HepG2 (cell line): ENCODE data around the gene PDZD4. TPM values are rescaled to one million over a fixed set of nuclear protein-coding genes. Genes with fewer than 3 reads are reported as not detected.

ENCODE experiments used
- ATAC-seq: fragments of 200-7000 bp; cut with Tn5 transposase; 3 replicates; pipeline ENCODE4 v1.9.1; 2020; ENCODE audit warnings: mild to moderate bottlenecking, moderate library complexity
- BruUV-seq: library from RNA; stranded (reverse); fragments of 400-500 nt; replicated peaks from 2 replicates; lab custom pipeline; 2021; lab: Mats Ljungman, UMichigan
- CTCF ChIA-PET: fragments of 300-600 bp; formaldehyde crosslinking; extraction: SDS; loops from one replicate; lab custom pipeline; 2021; ENCODE audit warnings: low total read pairs, inconsistent platforms, low intra/inter-chr PET ratio; lab: Yijun Ruan, JAX
- POLR2A ChIA-PET: fragments of 350-600 bp; sonication (Branson Sonifier 250); formaldehyde crosslinking; loops from one replicate; lab custom pipeline; 2020; ENCODE audit warnings: antibody characterized with exemption, inconsistent platforms; lab: Yijun Ruan, JAX
- DNase-seq: peaks from one replicate; pipeline ENCODE4 v3.0.0-alpha.2; 2015; ENCODE audit warnings: low spot score
- FAIRE-seq: peaks from 3 replicates; lab custom pipeline; 2011; peaks lifted over from hg19 to GRCh38; lab: Jason Lieb, UNC
- H2AFZ ChIP-seq: one replicate; pipeline ENCODE4 v1.6.1; 2011; ENCODE audit warnings: low read length, inconsistent platforms
- H3K27ac ChIP-seq: fragments of 300-600 bp; 3 replicates; pipeline ENCODE4 v1.8.0; 2011; ENCODE audit warnings: mixed run types, mild to moderate bottlenecking, mixed read lengths, low read length, inconsistent platforms; ENCODE audit not compliant: insufficient read depth; ENCODE audit errors: extremely low read length
- H3K27me3 ChIP-seq, 2 experiments: fragments of 200-600 bp in 1 of 2; 2 replicates in 1 of 2; 3 replicates in 1 of 2; pipeline versions ENCODE4 v1.6.0 to v1.8.0; 2011; ENCODE audit warnings: low read length in 2 of 2, mild to moderate bottlenecking in 2 of 2, moderate library complexity in 2 of 2, inconsistent platforms in 1 of 2; ENCODE audit not compliant: insufficient read depth in 2 of 2, control insufficient read depth in 1 of 2
- H3K36me3 ChIP-seq, 2 experiments: fragments of 200-600 bp in 1 of 2; replicated peaks in 1 of 2; 2 replicates in 1 of 2; 3 replicates in 1 of 2; pipeline versions ENCODE4 v1.5.1 to v1.8.0; 2011; ENCODE audit warnings: low read length in 2 of 2, inconsistent platforms in 1 of 2; ENCODE audit not compliant: insufficient read depth in 2 of 2, control insufficient read depth in 1 of 2
- H3K4me1 ChIP-seq: 2 replicates; pipeline ENCODE4 v1.5.1; 2012; ENCODE audit warnings: low read length, inconsistent platforms; ENCODE audit not compliant: insufficient read depth
- H3K4me2 ChIP-seq: 2 replicates; pipeline ENCODE4 v1.6.0; 2011; ENCODE audit warnings: low read depth, low read length, inconsistent platforms
- H3K4me3 ChIP-seq, 3 experiments: fragments of 200-600 bp in 1 of 3; sonication (generic), shearing (Covaris generic) in 1 of 3; replicated peaks in 1 of 3; 2 replicates each; pipeline ENCODE4 v1.5.1; 2011 to 2016; ENCODE audit warnings: low read length in 3 of 3, inconsistent platforms in 2 of 3, low read depth in 2 of 3, mild to moderate bottlenecking in 2 of 3, control low read depth in 1 of 3, mixed read lengths in 1 of 3; ENCODE audit not compliant: insufficient read depth in 1 of 3
- H3K79me2 ChIP-seq: one replicate; pipeline ENCODE4 v1.6.1; 2011; ENCODE audit warnings: low read length, inconsistent platforms; ENCODE audit not compliant: insufficient read depth
- H3K9ac ChIP-seq: 2 replicates; pipeline ENCODE4 v1.6.0; 2011; ENCODE audit warnings: mild to moderate bottlenecking, low read depth, low read length, inconsistent platforms; ENCODE audit not compliant: insufficient read depth
- H3K9me3 ChIP-seq: 2 replicates; pipeline ENCODE4 v1.5.1; 2012; ENCODE audit warnings: mild to moderate bottlenecking, low read length
- H4K20me1 ChIP-seq: 2 replicates; pipeline ENCODE4 v1.6.0; 2011; ENCODE audit warnings: inconsistent platforms, mild to moderate bottlenecking, low read length, moderate library complexity; ENCODE audit not compliant: insufficient read depth
- ARID5B ChIP-seq: IDR thresholded peaks from 2 replicates; pipeline ENCODE4 v1.4.0; 2020; ENCODE audit warnings: mild to moderate bottlenecking, missing genetic modification reagents
- CBX5 ChIP-seq: sonication (generic); formaldehyde crosslinking; IDR thresholded peaks from 2 replicates; pipeline ENCODE4 v1.4.0; 2020; ENCODE audit warnings: missing genetic modification reagents, borderline replicate concordance
- E2F2 ChIP-seq: sonication (generic); formaldehyde crosslinking; IDR thresholded peaks from 2 replicates; pipeline ENCODE4 v1.4.0; 2020; ENCODE audit warnings: missing genetic modification reagents, borderline replicate concordance
- NKX3-1 ChIP-seq: sonication (generic); formaldehyde crosslinking; IDR thresholded peaks from 2 replicates; pipeline ENCODE4 v1.5.0; 2020; ENCODE audit warnings: missing genetic modification reagents
- PITX1 ChIP-seq: sonication (generic); formaldehyde crosslinking; IDR thresholded peaks from 2 replicates; pipeline ENCODE4 v1.5.1; 2020; ENCODE audit warnings: mild to moderate bottlenecking, missing genetic modification reagents
- PPARG ChIP-seq: conservative IDR thresholded peaks from 2 replicates; pipeline ENCODE4 v1.6.1; 2016; ENCODE audit warnings: missing biosample characterization, missing genetic modification reagents
- RAD51 ChIP-seq: fragments of 450-650 bp; IDR thresholded peaks from 2 replicates; pipeline ENCODE4 v1.6.1; 2016; ENCODE audit warnings: borderline replicate concordance
- SP140L ChIP-seq: sonication (generic); formaldehyde crosslinking; IDR thresholded peaks from 2 replicates; pipeline ENCODE4 v1.4.0; 2020; ENCODE audit warnings: missing genetic modification reagents, borderline replicate concordance
- XBP1 ChIP-seq: sonication (generic); formaldehyde crosslinking; IDR thresholded peaks from 2 replicates; pipeline ENCODE4 v1.5.0; 2020; ENCODE audit warnings: missing genetic modification reagents
- ZBTB2 ChIP-seq: sonication (generic); formaldehyde crosslinking; IDR thresholded peaks from 2 replicates; pipeline ENCODE4 v1.8.0; 2022; ENCODE audit warnings: low read depth, missing genetic modification reagents
- ZMYM4 ChIP-seq: sonication (generic); formaldehyde crosslinking; IDR thresholded peaks from 2 replicates; pipeline ENCODE4 v1.8.1; 2023; ENCODE audit warnings: mild to moderate bottlenecking, missing genetic modification reagents
- ZNF296 ChIP-seq: sonication (generic); formaldehyde crosslinking; conservative IDR thresholded peaks from 2 replicates; pipeline ENCODE4 v1.5.0; 2020; ENCODE audit warnings: mild to moderate bottlenecking, missing genetic modification reagents
- ZNF605 ChIP-seq: sonication (generic); formaldehyde crosslinking; IDR thresholded peaks from 2 replicates; pipeline ENCODE4 v1.8.0; 2022; ENCODE audit warnings: mild to moderate bottlenecking, missing genetic modification reagents
- ZNF839 ChIP-seq: sonication (generic); formaldehyde crosslinking; IDR thresholded peaks from 2 replicates; pipeline ENCODE4 v1.4.0; 2020; ENCODE audit warnings: missing genetic modification reagents, mild to moderate bottlenecking, borderline replicate concordance
- WGBS: methylation state at CpG from one replicate; pipeline ENCODE4 v1.1.6; 2017; ENCODE audit warnings: low lambda C conversion rate; 5-methylcytosine and 5-hydroxymethylcytosine counted together
- in situ Hi-C: cut with HindIII; loops from 2 replicates; pipeline ENCODE4 v1.10.0; 2017; ENCODE audit warnings: low pct_unique_long_range_greater_than_20kb; ENCODE audit not compliant: extremely low pct_ligation_motif_present
- intact Hi-C: fragments of 100-400 bp; cut with micrococcal nuclease; formaldehyde crosslinking; loops from one replicate; pipeline ENCODE4 v1.10.0; 2022; ENCODE audit not compliant: unreplicated experiment
- polyA plus RNA-seq, 8 experiments: library from polyadenylated mRNA; depleted of rRNA in 3 of 8; stranded (reverse) in 7 of 8; unstranded in 1 of 8; fragments of >200 nt; fragmentation: Illumina TruSeq in 4 of 8; extraction: Trizol in 4 of 8; gene quantifications; 2 replicates each; pipeline versions ENCODE4 v1.2.1 to v1.2.3, GENCODE V29; 2011 to 2016; ENCODE audit warnings: low read depth in 4 of 8, missing spikeins in 1 of 8, mixed read lengths in 1 of 8; ENCODE audit not compliant: insufficient read depth in 1 of 8
- total RNA-seq, 5 experiments: library from RNA; depleted of rRNA; stranded (reverse); fragments of >200 nt; fragmentation: Illumina TruSeq; extraction: Trizol; gene quantifications; 2 replicates each; pipeline ENCODE4 v1.2.3, GENCODE V29; 2016; ENCODE audit warnings: low read depth in 1 of 5

Gene PDZD4
- total and polyA plus RNA-seq, 2 of the 13 experiments (the other 11 are each of a cell fraction or from before 2014, with no cell fraction given) = not detected

GRCh38 chrX:153812220-153812619 is 18.1 kb downstream of the PDZD4 start:
- Histone ChIP-seq H3K4me3 (no peak overlapping the region), H3K27me3 (peaks cover 3 to 15% of the 10 kb centered on the region in 2 experiments; a peak in 3 of 5 replicates), H3K4me1 (no peaks in the 10 kb centered on the region), H3K27ac (no peak overlapping the region), H3K36me3 (no peaks in the 10 kb centered on the region), H4K20me1 (no peaks in the 10 kb centered on the region), H2AFZ (no peak overlapping the region), H3K9me3 (no peaks in the 10 kb centered on the region), H3K4me2 (no peak overlapping the region), H3K9ac (no peak overlapping the region), H3K79me2 (no peaks in the 10 kb centered on the region)
- intact Hi-C loops (no loop called here), in situ Hi-C loops (no loop called here)
- ATAC-seq (no peak), DNase-seq (no peak), FAIRE-seq (no peak)
- 0% methylated on average over 1 of the region's 14 CpGs for WGBS
- BruUV-seq = no TSS peak
- ChIA-PET POLR2A (no interaction called here), CTCF (no interaction called here)
- no peak for TF ChIP-seq NKX3-1 (CRISPR knock-in tag)
- TF ChIP-seq XBP1 (CRISPR knock-in tag) = no peak
- TF ChIP-seq ARID5B = no peak
- TF ChIP-seq SP140L (CRISPR knock-in tag) = no peak
- TF ChIP-seq ZNF839 (CRISPR knock-in tag) = no peak
- TF ChIP-seq PPARG (CRISPR knock-in tag) = no peak
- no peak for TF ChIP-seq ZNF296 (CRISPR knock-in tag)
- TF ChIP-seq PITX1 (CRISPR knock-in tag) = no peak
- no peak for TF ChIP-seq E2F2 (CRISPR knock-in tag)
- TF ChIP-seq RAD51 = no peak
- TF ChIP-seq CBX5 (CRISPR knock-in tag) = no peak
- no peak for TF ChIP-seq ZMYM4 (CRISPR knock-in tag)
- TF ChIP-seq ZNF605 (CRISPR knock-in tag) = no peak
- no peak for TF ChIP-seq ZBTB2 (CRISPR knock-in tag)
